Measurements from ENCODE around the gene CGB8. TPM values are rescaled to one million over a fixed set of nuclear protein-coding genes. Genes with fewer than 3 reads are reported as not detected.
"Not testable (repeated sequence)": the region's sequence is repeated elsewhere in the genome, so short reads cannot be mapped to it uniquely, and the experiment has no call there.

Gene CGB8
- polyA plus RNA-seq, result not detected

DNA sequence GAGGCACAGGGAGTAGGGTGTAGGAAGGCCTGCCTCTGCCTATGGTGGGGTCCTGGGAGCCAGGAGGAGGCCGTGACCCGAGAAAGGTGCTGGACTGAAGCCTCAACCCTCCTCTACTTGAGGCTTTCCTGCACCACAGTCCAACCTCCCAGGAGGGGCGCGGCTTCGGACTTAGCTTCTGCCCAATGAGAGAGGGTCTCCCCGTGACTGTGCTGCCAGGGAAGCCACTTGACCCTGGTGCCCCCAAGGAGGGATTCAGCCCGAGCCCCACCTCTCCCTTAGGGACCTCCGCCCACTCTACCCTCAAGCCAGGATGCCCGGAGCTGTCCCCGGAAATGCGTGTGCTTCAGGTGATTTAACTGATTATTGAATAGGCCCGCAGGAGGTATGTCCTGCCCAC is at the start of gene CGB8:
Gene CGB8 (minus strand): TSS at position 101 of the 400 bp plus-strand sequence. CDS start 372 bp downstream, outside the sequence.
- not testable (repeated sequence) for H3K4me1 ChIP-seq (ENCODE audit: control insufficient read depth in 2 of 2, insufficient read depth in 2 of 2, low read length in 1 of 2); H3K4me3 ChIP-seq (ENCODE audit: low read depth in 1 of 2, low read length in 2 of 2); H3K36me3 ChIP-seq (ENCODE audit: control insufficient read depth in 2 of 2, insufficient read depth in 2 of 2, low read length in 1 of 2); H3K27me3 ChIP-seq (ENCODE audit: control insufficient read depth in 1 of 2, insufficient read depth in 2 of 2, low read length in 2 of 2); H3K9me3 ChIP-seq (ENCODE audit: control insufficient read depth in 2 of 2, insufficient read depth in 1 of 2, low read depth in 1 of 2, low read length in 1 of 2); H3K27ac ChIP-seq (ENCODE audit: low read depth in 2 of 2, low read length in 1 of 2)
- WGBS, 2 donors, result 66 to 72% methylated on average over 7 to 10 of the region's 12 CpGs

DNA sequence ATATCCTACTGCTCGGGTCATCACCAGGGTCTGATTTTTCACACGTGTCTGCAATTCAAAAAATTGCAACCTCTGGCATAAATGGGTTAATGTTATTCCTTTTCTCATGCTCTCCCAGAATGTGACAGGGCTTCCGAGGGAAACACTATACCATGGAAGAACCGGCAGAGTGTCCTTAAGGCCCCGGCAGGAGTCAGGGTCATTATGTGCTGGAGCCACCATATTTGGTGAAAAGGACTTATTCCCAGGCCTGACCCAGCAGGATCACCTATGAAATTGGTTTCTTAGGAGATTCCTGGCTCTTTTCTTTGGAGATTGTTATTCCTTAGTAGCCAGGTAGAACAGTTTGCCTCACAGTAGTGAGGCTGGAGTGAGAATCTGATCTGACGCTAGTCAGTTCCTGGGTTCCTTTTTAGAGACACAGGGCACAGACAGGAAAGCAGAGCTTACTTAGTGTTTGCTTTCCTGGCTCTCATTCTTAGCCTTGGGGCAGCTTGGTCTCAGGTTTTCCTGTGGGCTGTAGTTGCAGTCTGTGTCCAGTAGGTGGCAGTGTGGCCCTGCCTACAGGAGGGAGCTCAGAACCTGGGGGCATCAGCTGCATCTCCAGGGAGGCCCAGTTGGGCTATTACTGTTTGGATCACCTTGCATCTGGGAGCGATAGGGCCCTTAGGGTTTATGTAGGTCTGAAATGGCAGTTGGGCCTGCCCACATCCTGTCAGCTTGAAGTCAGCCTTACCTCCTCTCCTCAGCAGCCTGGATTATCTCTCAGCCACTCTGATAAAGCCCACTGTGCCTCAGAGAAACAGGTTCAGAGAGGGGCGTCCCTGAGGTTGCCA is 48.8 kb upstream of the CGB8 start:
- Histone ChIP-seq H3K36me3 (ENCODE audit: control insufficient read depth in 2 of 2, insufficient read depth in 2 of 2, low read length in 1 of 2) (peaks cover 15 to 42% of the 10 kb centered on the region in 2 donors), H3K9me3 (ENCODE audit: control insufficient read depth in 2 of 2, insufficient read depth in 1 of 2, low read depth in 1 of 2, low read length in 1 of 2) (no peaks in the 10 kb centered on the region), H3K4me1 (ENCODE audit: control insufficient read depth in 2 of 2, insufficient read depth in 2 of 2, low read length in 1 of 2) (peaks cover 0 to 3% of the 10 kb centered on the region in 2 donors), H3K27me3 (ENCODE audit: control insufficient read depth in 1 of 2, insufficient read depth in 2 of 2, low read length in 2 of 2) (no peaks in the 10 kb centered on the region), H3K27ac (ENCODE audit: low read depth in 2 of 2, low read length in 1 of 2) (no peak overlapping the region), H3K4me3 (ENCODE audit: low read depth in 1 of 2, low read length in 2 of 2) (no peak overlapping the region)
- 34 to 43% methylated on average over 8 of the region's 8 CpGs for WGBS, 2 donors

DNA sequence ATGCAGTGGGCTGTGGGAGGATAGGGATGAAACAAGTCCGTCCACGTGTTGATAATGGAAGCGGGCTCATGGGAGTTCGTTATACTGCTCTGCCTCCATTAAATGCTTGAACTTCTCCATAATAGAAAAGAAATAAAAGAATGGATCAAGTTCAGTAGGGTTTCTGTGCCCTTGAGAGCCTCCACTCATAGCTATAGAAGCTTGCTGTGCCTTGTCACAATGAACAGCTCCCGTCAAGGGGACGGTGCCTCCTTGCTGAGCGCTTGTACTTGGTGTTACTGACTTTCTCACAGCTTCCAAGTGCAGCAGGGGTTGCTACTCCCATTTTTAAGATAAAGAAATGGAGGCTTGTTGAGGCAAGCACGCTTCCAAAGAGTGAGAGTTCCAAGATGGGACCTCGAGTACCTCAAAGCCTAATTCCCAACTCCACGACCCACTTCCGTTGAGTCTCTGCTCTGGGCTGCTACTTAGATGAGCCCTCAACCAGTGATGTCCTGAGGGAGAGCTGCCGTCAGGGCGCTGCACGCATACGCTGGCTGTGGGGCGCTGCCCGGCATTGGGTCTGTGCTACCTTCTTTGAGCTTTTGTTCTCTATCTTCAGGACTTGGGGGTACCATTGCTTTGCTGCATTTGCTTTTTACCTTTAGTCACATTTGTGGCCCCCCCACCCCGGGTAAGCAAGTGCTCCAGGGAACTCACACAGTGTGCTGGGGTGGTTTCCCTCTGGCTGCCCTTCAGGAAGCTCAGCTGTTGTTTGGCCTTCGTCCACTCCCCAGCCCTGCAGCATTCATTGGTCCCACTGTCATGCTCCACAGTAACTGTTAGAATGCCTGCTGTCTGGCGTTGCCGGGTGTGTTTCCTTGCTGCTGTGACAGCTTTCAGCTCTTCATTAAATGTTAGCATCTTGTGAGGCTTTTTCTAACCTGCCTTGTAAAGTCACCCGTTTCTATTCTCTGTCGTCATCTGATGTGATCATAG is 45.9 kb upstream of the CGB8 start:
- peaks cover 24 to 35% of the 10 kb centered on the region in 2 donors for H3K36me3 ChIP-seq (ENCODE audit: control insufficient read depth in 2 of 2, insufficient read depth in 2 of 2, low read length in 1 of 2)
- 75 to 76% methylated on average over 23 of the region's 23 CpGs for WGBS, 2 donors
- no peak overlapping the region for H3K27ac ChIP-seq (ENCODE audit: low read depth in 2 of 2, low read length in 1 of 2)
- peaks cover 0 to 3% of the 10 kb centered on the region in 2 donors for H3K4me1 ChIP-seq (ENCODE audit: control insufficient read depth in 2 of 2, insufficient read depth in 2 of 2, low read length in 1 of 2)
- H3K9me3 ChIP-seq (ENCODE audit: control insufficient read depth in 2 of 2, insufficient read depth in 1 of 2, low read depth in 1 of 2, low read length in 1 of 2), result no peaks in the 10 kb centered on the region
- no peak overlapping the region for H3K4me3 ChIP-seq (ENCODE audit: low read depth in 1 of 2, low read length in 2 of 2)
- H3K27me3 ChIP-seq (ENCODE audit: control insufficient read depth in 1 of 2, insufficient read depth in 2 of 2, low read length in 2 of 2), result no peaks in the 10 kb centered on the region

DNA sequence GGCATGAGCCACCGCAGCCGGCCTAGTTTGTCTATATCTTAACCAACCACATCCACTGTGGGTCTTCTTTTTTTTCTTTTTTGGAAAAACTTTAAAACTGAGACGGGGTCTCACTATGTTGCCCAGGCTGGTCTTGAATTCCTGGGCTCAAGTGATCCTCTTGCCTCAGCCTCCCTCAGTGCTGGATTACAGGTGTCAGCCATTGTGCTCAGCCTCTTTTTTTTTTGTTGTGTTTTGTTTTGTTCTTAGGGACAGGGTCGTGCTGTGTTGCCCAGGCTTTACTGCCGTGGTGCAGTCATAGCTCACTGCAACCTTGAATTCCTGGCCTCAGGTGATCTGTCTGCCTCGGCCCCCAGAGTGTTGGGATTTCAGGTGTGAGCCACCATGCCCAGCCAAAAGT is 43.8 kb upstream of the CGB8 start:
- Histone ChIP-seq H3K27me3 (ENCODE audit: control insufficient read depth in 1 of 2, insufficient read depth in 2 of 2, low read length in 2 of 2) (no peaks in the 10 kb centered on the region), H3K4me1 (ENCODE audit: control insufficient read depth in 2 of 2, insufficient read depth in 2 of 2, low read length in 1 of 2) (peaks cover 0 to 3% of the 10 kb centered on the region in 2 donors), H3K4me3 (ENCODE audit: low read depth in 1 of 2, low read length in 2 of 2) (no peak overlapping the region), H3K27ac (ENCODE audit: low read depth in 2 of 2, low read length in 1 of 2) (no peak overlapping the region), H3K9me3 (ENCODE audit: control insufficient read depth in 2 of 2, insufficient read depth in 1 of 2, low read depth in 1 of 2, low read length in 1 of 2) (no peaks in the 10 kb centered on the region), H3K36me3 (ENCODE audit: control insufficient read depth in 2 of 2, insufficient read depth in 2 of 2, low read length in 1 of 2) (peaks cover 13 to 24% of the 10 kb centered on the region in 2 donors)
- 88 to 90% methylated on average over 6 of the region's 6 CpGs for WGBS, 2 donors

GRCh38 chr19:49091391-49092038 is 42.6 kb upstream of the CGB8 start:
- peaks cover 13 to 26% of the 10 kb centered on the region in 2 donors for H3K36me3 ChIP-seq (ENCODE audit: control insufficient read depth in 2 of 2, insufficient read depth in 2 of 2, low read length in 1 of 2)
- WGBS, 2 donors, result 88 to 89% methylated on average over 17 of the region's 17 CpGs
- no peaks in the 10 kb centered on the region for H3K27me3 ChIP-seq (ENCODE audit: control insufficient read depth in 1 of 2, insufficient read depth in 2 of 2, low read length in 2 of 2)
- no peak overlapping the region for H3K4me3 ChIP-seq (ENCODE audit: low read depth in 1 of 2, low read length in 2 of 2)
- H3K27ac ChIP-seq (ENCODE audit: low read depth in 2 of 2, low read length in 1 of 2), result no peak overlapping the region
- H3K9me3 ChIP-seq (ENCODE audit: control insufficient read depth in 2 of 2, insufficient read depth in 1 of 2, low read depth in 1 of 2, low read length in 1 of 2), result no peaks in the 10 kb centered on the region
- peaks cover under 1 to 5% of the 10 kb centered on the region in 2 donors for H3K4me1 ChIP-seq (ENCODE audit: control insufficient read depth in 2 of 2, insufficient read depth in 2 of 2, low read length in 1 of 2)

GRCh38 chr19:49086296-49086695 is 37.4 kb upstream of the CGB8 start:
- Histone ChIP-seq H3K4me3 (ENCODE audit: low read depth in 1 of 2, low read length in 2 of 2) (peak overlapping the region; percentile 88 to 94), H3K4me1 (ENCODE audit: control insufficient read depth in 2 of 2, insufficient read depth in 2 of 2, low read length in 1 of 2) (peaks cover 3 to 4% of the 10 kb centered on the region in 2 donors), H3K36me3 (ENCODE audit: control insufficient read depth in 2 of 2, insufficient read depth in 2 of 2, low read length in 1 of 2) (peaks cover 9 to 20% of the 10 kb centered on the region in 2 donors), H3K27me3 (ENCODE audit: control insufficient read depth in 1 of 2, insufficient read depth in 2 of 2, low read length in 2 of 2) (no peaks in the 10 kb centered on the region), H3K9me3 (ENCODE audit: control insufficient read depth in 2 of 2, insufficient read depth in 1 of 2, low read depth in 1 of 2, low read length in 1 of 2) (no peaks in the 10 kb centered on the region), H3K27ac (ENCODE audit: low read depth in 2 of 2, low read length in 1 of 2) (peak overlapping the region in 1 of 2 donors; percentile 16)
- 32% methylated on average over 11 of the region's 11 CpGs for WGBS, 2 donors

DNA sequence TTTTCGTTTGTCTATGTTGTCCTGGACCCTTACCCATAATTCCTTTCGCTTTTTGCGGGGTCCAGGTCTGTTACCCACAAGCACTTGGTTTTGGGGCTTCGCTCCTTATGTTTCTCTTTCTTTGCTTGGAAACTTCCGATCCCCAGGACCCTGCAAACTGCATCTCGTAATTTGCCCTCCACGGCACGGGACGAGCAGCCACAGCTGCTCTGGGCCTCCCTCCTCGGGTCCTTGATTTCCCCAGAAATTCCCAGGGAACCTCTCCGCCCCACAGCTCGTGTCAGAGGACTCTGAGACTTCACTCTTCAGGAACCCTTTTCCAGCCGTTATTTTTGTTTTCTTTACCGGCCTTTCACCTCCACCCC is 36.9 kb upstream of the CGB8 start:
- no peaks in the 10 kb centered on the region for H3K9me3 ChIP-seq (ENCODE audit: control insufficient read depth in 2 of 2, insufficient read depth in 1 of 2, low read depth in 1 of 2, low read length in 1 of 2)
- no peaks in the 10 kb centered on the region for H3K27me3 ChIP-seq (ENCODE audit: control insufficient read depth in 1 of 2, insufficient read depth in 2 of 2, low read length in 2 of 2)
- H3K4me1 ChIP-seq (ENCODE audit: control insufficient read depth in 2 of 2, insufficient read depth in 2 of 2, low read length in 1 of 2), result peaks cover 3 to 4% of the 10 kb centered on the region in 2 donors
- peaks cover 8 to 16% of the 10 kb centered on the region in 2 donors for H3K36me3 ChIP-seq (ENCODE audit: control insufficient read depth in 2 of 2, insufficient read depth in 2 of 2, low read length in 1 of 2)
- H3K27ac ChIP-seq (ENCODE audit: low read depth in 2 of 2, low read length in 1 of 2), result peak overlapping the region; percentile 77 to 92
- WGBS, 2 donors, result 0 to 1% methylated on average over 14 of the region's 14 CpGs
- peak overlapping the region; percentile 88 to 94 for H3K4me3 ChIP-seq (ENCODE audit: low read depth in 1 of 2, low read length in 2 of 2)

GRCh38 chr19:49085020-49085867 is 36.3 kb upstream of the CGB8 start, which contains the start of gene SNRNP70:
SNRNP70 (plus strand) TSS chr19:49085451; CDS start chr19:49086415, 964 bp downstream.
- H3K4me1 ChIP-seq (ENCODE audit: control insufficient read depth in 2 of 2, insufficient read depth in 2 of 2, low read length in 1 of 2), result peaks cover 3 to 4% of the 10 kb centered on the region in 2 donors
- no peaks in the 10 kb centered on the region for H3K9me3 ChIP-seq (ENCODE audit: control insufficient read depth in 2 of 2, insufficient read depth in 1 of 2, low read depth in 1 of 2, low read length in 1 of 2)
- H3K4me3 ChIP-seq (ENCODE audit: low read depth in 1 of 2, low read length in 2 of 2), result peak within 1 kb of the TSS; percentile 88 to 94
- peak within 1 kb of the TSS; percentile 77 to 92 for H3K27ac ChIP-seq (ENCODE audit: low read depth in 2 of 2, low read length in 1 of 2)
- WGBS, 2 donors, result 0% methylated on average over 86 to 89 of the region's 89 CpGs
- peaks cover 2 to 10% of the 10 kb centered on the region in 2 donors for H3K36me3 ChIP-seq (ENCODE audit: control insufficient read depth in 2 of 2, insufficient read depth in 2 of 2, low read length in 1 of 2)
- H3K27me3 ChIP-seq (ENCODE audit: control insufficient read depth in 1 of 2, insufficient read depth in 2 of 2, low read length in 2 of 2), result no peaks in the 10 kb centered on the region

All from esophagus (tissue), 2 donors.